ENCODE measurements around the gene VN1R5.
"Not testable (repeated sequence)": the region's sequence is repeated elsewhere in the genome, so short reads cannot be mapped to it uniquely, and the experiment has no call there.

VN1R5 gene

DNA sequence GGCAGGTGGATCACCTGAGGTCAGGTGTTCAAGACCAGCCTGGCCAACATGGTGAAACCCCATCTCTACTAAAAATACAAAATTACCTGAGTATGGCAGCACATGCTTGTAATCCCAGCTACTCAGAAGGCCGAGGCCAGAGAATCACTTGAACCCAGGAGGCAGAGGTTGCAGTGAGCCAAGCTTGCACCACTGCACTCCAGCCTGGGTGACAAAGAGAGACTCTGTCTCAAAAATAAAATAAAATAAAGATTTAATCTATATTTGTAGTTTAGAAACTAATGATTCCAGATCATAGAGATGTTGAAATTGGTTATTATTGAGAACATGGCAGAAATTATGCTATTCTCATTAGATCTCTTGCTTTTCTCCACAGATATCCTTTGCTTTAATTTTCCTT is at the start of gene VN1R5:
TSS of gene VN1R5 (plus strand) at position 301 of the 400 bp plus-strand sequence.
- CTCF ChIA-PET; POLR2A ChIA-PET; DNase-seq (ENCODE audit: extremely low spot score): not testable (repeated sequence)

- no peak for TF ChIP-seq CTCF (IDR thresholded peaks at IDR 0.05; ENCODE audit: control extremely low read depth, extremely low read depth, low read depth, missing control alignments)
- POLR2A ChIA-PET = no interaction called here
- DNase-seq (ENCODE audit: extremely low spot score) = no peak
- CTCF ChIA-PET = no interaction called here
Observed at GRCh38 chr1:247209396-247209795, 46.5 kb upstream of the VN1R5 start.

DNA sequence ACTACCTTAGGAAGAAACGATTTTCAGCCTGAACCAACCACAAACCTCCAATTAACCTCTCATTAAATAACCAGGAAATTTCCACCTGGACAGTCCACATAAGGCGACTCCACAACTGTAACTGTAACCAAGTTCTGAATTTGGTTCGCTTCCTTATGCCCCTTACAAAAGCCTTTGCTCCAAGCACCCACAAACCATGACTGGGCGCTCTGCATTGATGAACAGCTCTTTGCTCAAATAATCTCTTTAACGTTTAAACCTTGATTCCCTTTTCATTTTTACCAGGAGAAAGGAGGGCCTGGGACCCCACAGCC is 45.9 kb upstream of the VN1R5 start:
- CTCF ChIA-PET = interaction anchor here (0.9 to 1.1 kb wide), 2 partner anchors 30 to 132 kb away, joined by 3 read pairs; partner anchors contain the start of gene ZNF670
- no peak for DNase-seq (ENCODE audit: extremely low spot score)
- TF ChIP-seq CTCF (IDR thresholded peaks at IDR 0.05; ENCODE audit: control extremely low read depth, extremely low read depth, low read depth, missing control alignments) = no peak
- POLR2A ChIA-PET = no interaction called here

- CTCF ChIA-PET = interaction anchor here (0.9 to 1.1 kb wide), 2 partner anchors 31 to 132 kb away, joined by 3 read pairs; partner anchors contain the start of gene ZNF670
- POLR2A ChIA-PET = no interaction called here
- TF ChIP-seq CTCF (IDR thresholded peaks at IDR 0.05; ENCODE audit: control extremely low read depth, extremely low read depth, low read depth, missing control alignments) = no peak
- DNase-seq (ENCODE audit: extremely low spot score) = peak; percentile 95
Observed at GRCh38 chr1:247210376-247211117, 45.3 kb upstream of the VN1R5 start.

DNA sequence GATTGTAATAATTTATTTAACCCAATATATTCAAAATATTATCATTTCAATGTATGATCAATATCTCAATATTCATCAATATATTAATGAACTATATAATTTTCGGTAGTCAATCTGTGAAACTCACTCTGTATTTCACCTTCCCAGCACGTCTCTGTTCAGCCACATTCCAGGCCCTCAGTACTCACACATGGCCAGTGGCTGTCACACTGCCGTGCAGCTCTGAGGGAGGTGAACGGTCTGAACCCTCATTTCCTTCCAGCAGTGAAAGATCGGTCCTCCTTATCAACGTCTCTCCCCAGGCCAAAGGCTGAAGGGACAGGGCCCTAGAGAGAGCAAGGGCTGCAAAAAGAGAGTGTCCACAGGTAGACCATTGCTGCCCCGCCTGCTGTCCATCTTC is 44.5 kb upstream of the VN1R5 start:
- ChIA-PET POLR2A (no interaction called here), CTCF (interaction anchor here (1.5 kb wide), 1 partner anchor 107 kb away, joined by 3 read pairs; no protein-coding TSS in a partner anchor)
- no peak for DNase-seq (ENCODE audit: extremely low spot score)
- no peak for TF ChIP-seq CTCF (IDR thresholded peaks at IDR 0.05; ENCODE audit: control extremely low read depth, extremely low read depth, low read depth, missing control alignments)

- POLR2A ChIA-PET = no interaction called here
- TF ChIP-seq CTCF (IDR thresholded peaks at IDR 0.05; ENCODE audit: control extremely low read depth, extremely low read depth, low read depth, missing control alignments) = no peak
- peak; percentile 59 for DNase-seq (ENCODE audit: extremely low spot score)
- CTCF ChIA-PET = interaction anchor here (0.9 to 1.5 kb wide), 3 partner anchors 8 to 106 kb away, joined by 3 to 4 read pairs (median 3); no protein-coding TSS in a partner anchor
Observed at GRCh38 chr1:247212012-247212411, 43.9 kb upstream of the VN1R5 start.

Data from GM10248 (cell line).